Immature natural killer cell (primary cell): ENCODE data around the gene RREB1. TPM values are rescaled to one million over a fixed set of nuclear protein-coding genes. Genes with fewer than 3 reads are reported as not detected.

ENCODE experiments used
- DNase-seq, 3 donors: peaks; one replicate each; pipeline ENCODE4 v3.0.0; 2022; ENCODE audit warnings: mixed read lengths in 1 of 3
- H3K27ac Mint-ChIP-seq, 6 donors: one replicate each; pipeline ENCODE4 v1.8.0; 2020; ENCODE audit warnings: mixed read lengths in 6 of 6, mild to moderate bottlenecking in 5 of 6, inconsistent platforms in 4 of 6, moderate library complexity in 3 of 6
- H3K27me3 Mint-ChIP-seq, 3 donors: one replicate each; pipeline ENCODE4 v1.8.0; 2020 to 2021; ENCODE audit warnings: low read depth in 3 of 3, mild to moderate bottlenecking in 3 of 3, mixed read lengths in 3 of 3, moderate library complexity in 3 of 3, inconsistent platforms in 1 of 3
- H3K36me3 Mint-ChIP-seq, 3 donors: one replicate each; pipeline ENCODE4 v1.8.0; 2020; ENCODE audit warnings: mixed read lengths in 3 of 3, inconsistent platforms in 2 of 3, mild to moderate bottlenecking in 2 of 3
- H3K4me1 Mint-ChIP-seq, 2 donors: one replicate each; pipeline ENCODE4 v1.8.0; 2020; ENCODE audit warnings: inconsistent platforms in 2 of 2, mild to moderate bottlenecking in 2 of 2, mixed read lengths in 2 of 2, moderate library complexity in 1 of 2
- H3K4me3 Mint-ChIP-seq, 5 donors: one replicate each; pipeline ENCODE4 v1.8.0; 2020; ENCODE audit warnings: mild to moderate bottlenecking in 5 of 5, mixed read lengths in 5 of 5, inconsistent platforms in 3 of 5, moderate library complexity in 3 of 5
- H3K9me3 Mint-ChIP-seq, 6 donors: one replicate each; pipeline ENCODE4 v1.8.0; 2020; ENCODE audit warnings: mild to moderate bottlenecking in 6 of 6, mixed read lengths in 6 of 6, inconsistent platforms in 4 of 6, moderate library complexity in 3 of 6
- polyA plus RNA-seq, 3 donors: library from polyadenylated mRNA; unstranded; fragments of 300-500 nt; fragmentation: Illumina TruSeq; gene quantifications; one replicate each; pipeline ENCODE4 v1.2.3, GENCODE V29; 2021

The RREB1 gene
- polyA plus RNA-seq, 3 donors from 2014 or later: 0.17 to 4.5 (median 3.3) TPM

GRCh38 chr6:7246401-7247178 is 138.8 kb downstream of the RREB1 start:
- no peaks in the 10 kb centered on the region for H3K27me3 Mint-ChIP-seq
- no peak overlapping the region for H3K4me3 Mint-ChIP-seq
- H3K4me1 Mint-ChIP-seq: peaks cover 6 to 10% of the 10 kb centered on the region in 2 donors
- peaks cover 0 to 19% (median 10%) of the 10 kb centered on the region in 3 donors for H3K36me3 Mint-ChIP-seq
- H3K9me3 Mint-ChIP-seq: peaks cover 0 to 2% (median 0%) of the 10 kb centered on the region in 6 donors
- H3K27ac Mint-ChIP-seq: no peak overlapping the region
- no peak for DNase-seq

DNA sequence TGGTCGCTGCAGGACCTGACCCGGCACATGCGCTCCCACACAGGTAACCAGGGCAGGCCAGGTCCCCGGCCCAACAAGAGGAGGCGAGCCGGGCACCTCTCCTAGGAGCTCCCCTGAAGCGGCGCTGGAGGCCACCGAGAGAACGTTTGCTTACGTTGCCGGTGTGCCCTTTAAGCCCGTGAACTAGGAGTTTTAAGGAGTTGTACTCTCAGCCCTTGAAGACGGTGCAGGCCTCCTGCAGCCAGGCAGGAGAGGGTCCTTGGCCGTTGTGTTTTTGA is 139.4 kb downstream of the RREB1 start:
- peaks cover 0 to 2% (median 0%) of the 10 kb centered on the region in 6 donors for H3K9me3 Mint-ChIP-seq
- H3K4me3 Mint-ChIP-seq: no peak overlapping the region
- peaks cover 0 to 19% (median 10%) of the 10 kb centered on the region in 3 donors for H3K36me3 Mint-ChIP-seq
- no peak overlapping the region for H3K27ac Mint-ChIP-seq
- H3K4me1 Mint-ChIP-seq: peaks cover 6 to 10% of the 10 kb centered on the region in 2 donors
- no peak for DNase-seq
- no peaks in the 10 kb centered on the region for H3K27me3 Mint-ChIP-seq

DNA sequence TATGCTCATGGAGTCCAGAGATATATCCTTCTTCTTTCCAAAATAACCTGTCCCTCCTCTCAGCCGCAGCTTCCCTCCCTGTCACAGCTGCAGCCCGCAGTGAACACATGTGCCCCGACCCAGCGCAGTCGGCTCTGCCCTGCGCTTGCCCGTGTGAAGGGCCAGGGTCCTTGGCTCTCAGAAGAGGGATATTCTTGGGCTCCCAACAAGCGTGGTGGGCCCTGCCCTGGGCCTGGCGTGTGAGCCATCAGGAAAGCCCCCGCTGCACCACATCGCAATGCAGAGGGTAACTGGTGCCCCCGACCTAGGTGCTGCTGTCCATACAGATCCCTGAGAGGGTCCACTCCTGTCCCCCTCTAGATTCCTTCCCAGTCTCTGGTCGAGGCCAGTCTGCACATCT is 140.1 kb downstream of the RREB1 start:
- Mint-ChIP-seq H3K4me3 (no peak overlapping the region), H3K27ac (no peak overlapping the region), H3K27me3 (no peaks in the 10 kb centered on the region), H3K36me3 (peaks cover 0 to 19% (median 10%) of the 10 kb centered on the region in 3 donors), H3K4me1 (peaks cover 6 to 10% of the 10 kb centered on the region in 2 donors), H3K9me3 (peaks cover 0 to 2% (median 0%) of the 10 kb centered on the region in 6 donors)
- DNase-seq: no peak

DNA sequence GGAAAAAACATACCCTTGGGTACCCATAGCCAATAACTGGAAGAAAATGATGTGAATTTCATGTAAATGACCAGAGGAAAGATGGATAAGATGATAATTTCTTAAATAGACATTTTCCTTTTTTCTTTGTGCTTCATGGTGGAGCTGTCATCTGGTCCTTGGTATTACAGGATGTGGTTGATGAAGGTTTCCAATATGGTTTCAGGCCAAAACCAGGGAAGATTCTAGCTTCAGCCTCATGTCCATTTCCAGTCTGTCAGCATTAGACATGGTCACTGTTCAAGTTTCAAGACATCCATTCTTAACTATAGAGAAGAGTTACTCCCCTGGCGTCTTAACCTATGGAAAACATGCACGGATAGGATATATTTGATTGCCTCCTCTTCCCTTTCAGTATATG is 141.6 kb downstream of the RREB1 start:
- Mint-ChIP-seq H3K27ac (no peak overlapping the region), H3K9me3 (peaks cover 0 to 2% (median 0%) of the 10 kb centered on the region in 6 donors), H3K36me3 (peaks cover 0 to 19% (median 10%) of the 10 kb centered on the region in 3 donors), H3K27me3 (peaks cover 0 to 4% (median 0%) of the 10 kb centered on the region in 3 donors), H3K4me1 (no peaks in the 10 kb centered on the region), H3K4me3 (no peak overlapping the region)
- DNase-seq: no peak

- Mint-ChIP-seq H3K27me3 (peaks cover 0 to 5% (median 0%) of the 10 kb centered on the region in 3 donors), H3K9me3 (peaks cover 0 to 2% (median 0%) of the 10 kb centered on the region in 6 donors), H3K4me3 (no peak overlapping the region), H3K27ac (no peak overlapping the region), H3K36me3 (peaks cover 0 to 19% (median 10%) of the 10 kb centered on the region in 3 donors), H3K4me1 (no peaks in the 10 kb centered on the region)
- DNase-seq: no peak
Measured at GRCh38 chr6:7249946-7250643, 142.3 kb downstream of the RREB1 start.

DNA sequence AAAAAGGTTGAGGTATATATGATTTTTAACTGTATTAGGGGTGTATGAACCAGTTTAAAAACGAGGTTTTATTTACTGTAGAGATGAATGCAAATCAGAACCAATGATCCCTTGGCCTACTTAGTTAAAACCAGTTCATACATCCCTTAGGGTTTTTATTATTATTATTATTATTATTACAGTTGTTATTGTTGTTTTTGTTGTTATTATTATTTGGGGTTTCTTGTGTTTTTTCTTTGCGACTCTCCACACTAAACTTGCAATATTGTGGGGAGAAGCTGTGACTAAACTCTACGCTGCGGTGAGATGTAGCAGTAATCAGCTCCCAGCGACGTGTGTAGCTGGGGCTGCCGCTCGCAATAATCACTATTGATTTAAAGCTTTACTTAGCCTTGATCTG is 143.1 kb downstream of the RREB1 start:
- Mint-ChIP-seq H3K4me3 (no peak overlapping the region), H3K27ac (no peak overlapping the region)

GRCh38 chr6:7251646-7252260 is 144.0 kb downstream of the RREB1 start:
- H3K4me3 Mint-ChIP-seq: no peak overlapping the region
- DNase-seq: no peak
- peaks cover 0 to 2% (median 0%) of the 10 kb centered on the region in 6 donors for H3K9me3 Mint-ChIP-seq
- H3K36me3 Mint-ChIP-seq: peaks cover 0 to 14% (median 10%) of the 10 kb centered on the region in 3 donors
- no peaks in the 10 kb centered on the region for H3K4me1 Mint-ChIP-seq
- no peak overlapping the region for H3K27ac Mint-ChIP-seq
- H3K27me3 Mint-ChIP-seq: peaks cover 0 to 5% (median 0%) of the 10 kb centered on the region in 3 donors

More for the DNA sequence above, 143.1 kb downstream of the RREB1 start:
- no peak for DNase-seq
- H3K36me3 Mint-ChIP-seq: peaks cover 0 to 14% (median 10%) of the 10 kb centered on the region in 3 donors
- H3K27me3 Mint-ChIP-seq: peaks cover 0 to 5% (median 0%) of the 10 kb centered on the region in 3 donors
- H3K4me1 Mint-ChIP-seq: no peaks in the 10 kb centered on the region
- peaks cover 0 to 2% (median 0%) of the 10 kb centered on the region in 6 donors for H3K9me3 Mint-ChIP-seq

- peaks cover 0 to 13% (median 10%) of the 10 kb centered on the region in 3 donors for H3K36me3 Mint-ChIP-seq
- H3K4me1 Mint-ChIP-seq: no peaks in the 10 kb centered on the region
- peaks cover 0 to 5% (median 0%) of the 10 kb centered on the region in 3 donors for H3K27me3 Mint-ChIP-seq
- no peak overlapping the region for H3K4me3 Mint-ChIP-seq
- H3K9me3 Mint-ChIP-seq: peaks cover 0 to 2% (median 0%) of the 10 kb centered on the region in 6 donors
- no peak for DNase-seq
- H3K27ac Mint-ChIP-seq: no peak overlapping the region
Measured at GRCh38 chr6:7252390-7252789, 144.6 kb downstream of the RREB1 start.

DNA sequence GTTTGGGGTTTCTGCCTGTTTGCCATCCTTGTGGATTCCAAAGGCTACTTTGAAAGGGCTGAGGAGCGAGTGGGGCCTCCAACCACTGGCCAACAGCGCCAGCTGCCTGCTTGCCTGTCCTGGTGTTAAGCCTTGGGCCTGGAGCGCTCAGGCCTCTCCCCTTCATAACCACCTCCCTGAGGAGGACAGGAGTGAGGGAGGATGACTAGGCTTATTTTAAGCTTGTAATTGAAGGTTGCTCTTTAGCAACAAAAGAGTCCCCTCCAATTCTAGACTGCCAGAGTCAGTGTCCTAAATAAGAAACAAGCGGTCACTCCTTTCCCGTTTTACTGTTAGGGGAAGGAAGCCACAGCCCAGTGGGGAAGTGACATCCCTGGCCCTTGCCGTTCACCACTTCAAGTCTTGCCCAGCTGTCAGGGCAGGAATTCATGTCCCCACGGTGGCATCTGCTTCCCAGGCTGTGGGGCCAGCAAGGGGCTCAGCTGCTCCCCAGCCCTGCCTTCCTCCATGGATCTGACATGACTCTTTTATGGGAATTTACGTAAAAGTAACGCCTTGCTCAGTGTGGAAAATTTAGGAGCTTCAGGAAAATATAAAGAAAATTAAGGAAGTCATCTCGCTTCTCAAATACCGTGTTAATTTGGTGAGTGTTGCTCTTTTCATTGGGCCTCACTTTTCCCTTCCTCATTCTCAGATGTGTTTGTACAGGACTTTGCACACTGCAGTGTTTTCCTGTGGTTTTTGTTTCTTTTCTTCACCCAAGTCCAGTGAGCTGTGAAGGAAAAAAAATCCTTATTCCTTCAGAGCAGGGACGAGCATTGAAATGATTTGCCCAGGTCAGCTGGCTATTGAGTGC is 147.4 kb downstream of the RREB1 start:
- peaks cover 2 to 5% (median 4%) of the 10 kb centered on the region in 3 donors for H3K27me3 Mint-ChIP-seq
- no peaks in the 10 kb centered on the region for H3K36me3 Mint-ChIP-seq
- H3K4me3 Mint-ChIP-seq: no peak overlapping the region
- no peak for DNase-seq
- H3K27ac Mint-ChIP-seq: no peak overlapping the region
- H3K4me1 Mint-ChIP-seq: peaks cover 0 to 5% of the 10 kb centered on the region in 2 donors
- peaks cover 0 to 2% (median 0%) of the 10 kb centered on the region in 6 donors for H3K9me3 Mint-ChIP-seq

- peaks cover 0 to 4% (median 0%) of the 10 kb centered on the region in 3 donors for H3K36me3 Mint-ChIP-seq
- DNase-seq: no peak
- H3K27me3 Mint-ChIP-seq: peaks cover 4 to 7% (median 5%) of the 10 kb centered on the region in 3 donors
- H3K9me3 Mint-ChIP-seq: peaks cover 0 to 2% (median 0%) of the 10 kb centered on the region in 6 donors
- H3K27ac Mint-ChIP-seq: no peak overlapping the region
- H3K4me1 Mint-ChIP-seq: peaks cover 4 to 12% of the 10 kb centered on the region in 2 donors
- H3K4me3 Mint-ChIP-seq: no peak overlapping the region
Measured at GRCh38 chr6:7255918-7256317, 148.2 kb downstream of the RREB1 start.

- Mint-ChIP-seq H3K36me3 (peaks cover 0 to 4% (median 0%) of the 10 kb centered on the region in 3 donors), H3K27ac (no peak overlapping the region), H3K4me1 (peaks cover 9 to 21% of the 10 kb centered on the region in 2 donors), H3K9me3 (peaks cover 0 to 2% (median 0%) of the 10 kb centered on the region in 6 donors), H3K4me3 (no peak overlapping the region), H3K27me3 (peaks cover 4 to 9% (median 5%) of the 10 kb centered on the region in 3 donors)
- no peak for DNase-seq
Measured at GRCh38 chr6:7256785-7257184, 149.0 kb downstream of the RREB1 start.

- Mint-ChIP-seq H3K27me3 (peaks cover 4 to 12% (median 7%) of the 10 kb centered on the region in 3 donors), H3K27ac (no peak overlapping the region), H3K4me1 (peaks cover 15 to 28% of the 10 kb centered on the region in 2 donors), H3K9me3 (peaks cover 0 to 2% (median 0%) of the 10 kb centered on the region in 6 donors), H3K36me3 (peaks cover 0 to 4% (median 0%) of the 10 kb centered on the region in 3 donors), H3K4me3 (no peak overlapping the region)
- DNase-seq: no peak
Measured at GRCh38 chr6:7257521-7258230, 149.9 kb downstream of the RREB1 start.
